GM19240 (cell line): ENCODE results near the gene UGT1A6.

Experiments
- DNase-seq: peaks from one replicate; pipeline ENCODE4 v3.0.0; 2011; ENCODE audit warnings: low spot score; ENCODE audit not compliant: insufficient read length

Gene UGT1A6

GRCh38 chr2:233764761-233765160, 72.1 kb downstream of the UGT1A6 start:
- DNase-seq = no peak

- DNase-seq = no peak
Observed at GRCh38 chr2:233766416-233766815, 73.7 kb downstream of the UGT1A6 start.

GRCh38 chr2:233768076-233768475, 75.4 kb downstream of the UGT1A6 start:
- no peak for DNase-seq

- no peak for DNase-seq
Observed at GRCh38 chr2:233769260-233769659, 76.6 kb downstream of the UGT1A6 start.

GRCh38 chr2:233772153-233772552, 79.5 kb downstream of the UGT1A6 start:
- no peak for DNase-seq

- no peak for DNase-seq
Observed at GRCh38 chr2:233772583-233772982, 79.9 kb downstream of the UGT1A6 start.

GRCh38 chr2:233773854-233774253, 81.2 kb downstream of the UGT1A6 start:
- DNase-seq = no peak

GRCh38 chr2:233775414-233775813, 82.7 kb downstream of the UGT1A6 start:
- DNase-seq = no peak

- DNase-seq = no peak
Observed at GRCh38 chr2:233778030-233778429, 85.3 kb downstream of the UGT1A6 start, which contains the start of gene MROH2A. MROH2A (plus strand) TSS chr2:233778330; CDS start chr2:233779359, 1,029 bp downstream.

- no peak for DNase-seq
Observed at GRCh38 chr2:233779722-233780121, 87.0 kb downstream of the UGT1A6 start.

GRCh38 chr2:233780771-233781170, 88.1 kb downstream of the UGT1A6 start:
- no peak for DNase-seq

- DNase-seq = no peak
Observed at GRCh38 chr2:233789554-233789953, 96.9 kb downstream of the UGT1A6 start.

- DNase-seq = no peak
Observed at GRCh38 chr2:233791151-233791882, 98.6 kb downstream of the UGT1A6 start.

GRCh38 chr2:233791883-233792329, 99.2 kb downstream of the UGT1A6 start:
- no peak for DNase-seq

GRCh38 chr2:233792720-233793119, 100.0 kb downstream of the UGT1A6 start:
- DNase-seq = no peak

GRCh38 chr2:233793465-233794127, 100.9 kb downstream of the UGT1A6 start:
- DNase-seq = no peak

- DNase-seq = no peak
Observed at GRCh38 chr2:233794128-233794658, 101.5 kb downstream of the UGT1A6 start.

GRCh38 chr2:233795735-233796171, 103.1 kb downstream of the UGT1A6 start:
- no peak for DNase-seq

- no peak for DNase-seq
Observed at GRCh38 chr2:233796254-233796653, 103.6 kb downstream of the UGT1A6 start.

- DNase-seq = no peak
Observed at GRCh38 chr2:233798335-233799086, 105.8 kb downstream of the UGT1A6 start.

GRCh38 chr2:233799087-233799665, 106.5 kb downstream of the UGT1A6 start:
- DNase-seq = no peak
